NOMO-1 (cell line): ENCODE measurements around the gene SMCO2.
A peak's percentile ranks its signal among the peaks of the same experiment; 100 is the strongest.

Source experiments
- DNase-seq, 2 experiments: peaks; one replicate each; lab custom pipeline; 2025; ENCODE audit not compliant: unreplicated experiment in 2 of 2; lab: John Stamatoyannopoulos, UW

The SMCO2 gene

DNA sequence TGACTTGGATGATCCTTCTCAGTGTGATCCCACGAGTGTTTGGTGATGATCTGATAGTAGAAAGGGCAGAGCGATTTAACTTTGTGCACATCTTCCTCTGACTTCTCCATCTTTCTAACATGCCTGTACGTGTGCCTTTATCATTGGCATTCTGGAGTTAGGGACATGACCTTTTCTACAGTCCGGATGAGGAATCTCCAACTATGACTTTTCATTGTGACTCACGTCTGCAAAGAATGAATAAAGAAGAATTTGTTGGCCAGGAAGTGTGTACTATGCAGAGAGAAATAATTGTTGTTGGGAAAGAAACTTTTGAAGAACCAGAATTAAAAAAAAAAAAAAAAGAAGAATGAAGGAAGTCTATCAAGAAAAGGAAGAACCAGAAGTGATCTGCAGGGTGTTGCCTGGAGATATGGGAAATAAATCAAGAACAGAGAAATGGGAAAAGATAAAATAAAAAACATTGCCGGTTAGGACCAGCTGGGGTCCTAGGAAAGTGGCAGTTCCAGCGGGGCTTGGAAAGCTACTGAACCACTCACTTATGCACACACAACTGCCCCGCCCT is 102.8 kb downstream of the SMCO2 start:
- peak in 1 of 2 experiments; percentile 44 for DNase-seq

DNA sequence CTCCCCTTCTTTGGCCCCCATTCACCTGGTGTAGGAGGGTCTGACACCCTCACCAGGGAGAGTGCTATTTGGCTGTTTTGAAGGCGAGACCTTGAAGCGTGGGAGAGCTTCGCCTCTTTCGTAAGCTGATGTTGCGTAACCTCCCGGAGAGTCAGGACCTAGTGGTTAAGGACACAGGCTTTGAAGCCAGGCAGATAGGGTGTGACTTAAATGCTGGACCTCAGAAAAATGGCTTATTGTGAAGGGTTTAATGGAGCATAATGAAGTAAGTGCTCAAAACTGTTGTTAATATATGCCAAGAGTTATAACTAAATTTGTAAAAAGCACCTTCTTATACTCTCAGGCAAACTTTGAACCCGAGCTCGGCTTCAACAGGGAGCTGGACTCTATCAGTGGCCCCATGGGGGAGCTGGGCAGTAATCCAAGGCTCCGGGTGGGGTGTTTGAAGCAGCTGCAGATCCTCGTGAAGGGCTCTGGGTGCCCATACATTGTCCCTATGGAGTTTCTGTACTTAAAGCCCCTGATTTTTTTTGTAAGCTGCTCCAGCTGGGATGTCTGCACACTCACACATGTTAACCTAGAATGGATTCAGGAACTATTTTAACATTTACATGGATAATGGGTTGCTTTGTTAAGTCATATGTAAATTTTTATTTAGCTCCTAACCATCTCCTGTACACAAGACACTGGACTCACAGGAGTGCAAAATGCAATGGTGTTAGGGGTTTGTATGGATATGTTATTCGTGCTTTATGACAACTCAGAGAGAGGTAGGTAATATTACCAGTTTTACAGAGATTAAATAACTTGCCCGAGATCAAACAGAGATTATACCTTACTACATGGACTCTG is 103.5 kb downstream of the SMCO2 start:
- DNase-seq: peak; percentile 77 to 91

DNA sequence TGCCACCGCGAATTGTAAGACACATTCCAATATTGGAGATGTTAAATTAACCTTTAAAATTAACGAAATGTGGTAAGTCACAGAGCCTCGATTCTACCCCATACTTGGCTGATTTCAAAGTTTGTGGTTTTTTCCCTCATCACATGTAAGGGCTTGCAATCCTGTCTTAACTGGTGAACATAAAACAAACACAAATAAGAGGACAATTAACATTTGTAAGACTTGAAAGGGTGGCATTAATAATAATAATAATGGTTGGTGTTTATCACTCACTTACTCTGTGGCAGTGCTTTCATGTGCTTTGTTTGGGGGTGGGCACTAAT is 104.1 kb downstream of the SMCO2 start:
- DNase-seq: no peak

DNA sequence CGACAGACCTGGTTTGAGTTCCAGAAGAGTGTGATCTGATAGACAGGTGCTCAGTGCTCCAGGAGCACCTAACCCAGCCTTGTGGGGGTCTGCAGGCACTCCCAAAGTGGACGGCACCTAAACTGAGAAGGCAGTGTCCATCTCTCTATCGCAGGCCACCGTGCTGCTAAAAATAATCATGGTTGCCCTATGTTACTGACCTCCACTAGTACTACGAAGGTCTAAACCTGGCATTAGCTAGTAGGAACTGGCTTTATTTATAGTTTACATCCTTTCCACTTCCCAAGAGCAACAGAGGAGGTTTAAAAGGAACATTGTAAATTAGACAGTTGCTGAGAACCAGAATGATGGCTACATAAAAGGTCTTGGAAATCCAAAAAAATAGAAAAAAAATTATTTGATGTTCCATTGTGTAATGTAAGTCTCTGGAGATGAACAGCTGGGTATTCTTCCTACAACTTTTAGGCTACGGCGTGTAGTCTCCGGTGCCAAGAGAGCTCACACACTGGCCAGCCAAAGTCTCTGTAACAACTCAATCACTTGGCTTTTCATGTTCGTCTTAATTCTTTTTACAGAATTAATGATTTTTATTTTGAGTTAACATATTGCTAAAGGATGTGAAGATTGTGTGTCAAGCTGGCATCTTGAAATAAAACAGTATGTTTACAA is 104.8 kb downstream of the SMCO2 start:
- no peak for DNase-seq
